HCT116 (cell line): ENCODE data around the gene SBNO2. TPM values are rescaled to one million over a fixed set of nuclear protein-coding genes. Genes with fewer than 3 reads are reported as not detected.
A peak's percentile ranks its signal among the peaks of the same experiment; 100 is the strongest.

Source experiments
- ATAC-seq: fragments of 200-7000 bp; cut with Tn5 transposase; 2 replicates; pipeline ENCODE4 v1.9.1; 2020; ENCODE audit warnings: mild to moderate bottlenecking, moderate library complexity
- BruUV-seq: library from RNA; stranded (reverse); fragments of 400-500 nt; replicated peaks from 2 replicates; lab custom pipeline; 2021; lab: Mats Ljungman, UMichigan
- CTCF ChIA-PET: fragments of 300-600 bp; sonication (Branson Sonifier 250); formaldehyde crosslinking; loops from one replicate; lab custom pipeline; 2021; ENCODE audit warnings: antibody characterized with exemption; lab: Charles Lee
- POLR2A ChIA-PET: fragments of 300-600, 350-600 bp; sonication (Branson Sonifier 250); formaldehyde crosslinking; loops from one replicate; lab custom pipeline; 2021; ENCODE audit warnings: antibody characterized with exemption; lab: Charles Lee
- RAD21 ChIA-PET, 2 experiments: fragments of 300-600 bp; sonication (Branson Sonifier 250); formaldehyde crosslinking; loops; one replicate each; lab custom pipeline; 2023; ENCODE audit warnings: low total read pairs in 2 of 2; ENCODE audit not compliant: uncharacterized antibody in 2 of 2, unreplicated experiment in 2 of 2, low non-redundant PET in 1 of 2; lab: Charles Lee
- DNase-seq: peaks from one replicate; pipeline ENCODE4 v3.0.0-alpha.2; 2010; ENCODE audit warnings: low read depth, low spot score
- H2AFZ ChIP-seq: fragments of 200-600 bp; shearing (Covaris generic), sonication (generic); 2 replicates; pipeline ENCODE4 v1.6.1; 2017; ENCODE audit warnings: low read depth, mixed run types, mixed read lengths, antibody characterized with exemption, low read length; ENCODE audit not compliant: poor library complexity, severe bottlenecking
- H3K27ac ChIP-seq: 2 replicates; pipeline ENCODE4 v1.5.1; 2012; ENCODE audit warnings: low read depth, low read length
- H3K27me3 ChIP-seq: fragments of 200-600 bp; sonication (generic); 2 replicates; pipeline ENCODE4 v1.6.1; 2016; ENCODE audit warnings: mixed run types, low read length, mixed read lengths; ENCODE audit not compliant: insufficient read depth
- H3K36me3 ChIP-seq, 2 experiments: fragments of 200-500 bp in 1 of 2; fragments of 200-600 bp in 1 of 2; sonication (Bioruptor generic) in 1 of 2; sonication (generic) in 1 of 2; 2 replicates each; pipeline versions ENCODE4 v1.5.1 to v1.6.1; 2014 to 2016; ENCODE audit warnings: low read length in 2 of 2, inconsistent platforms in 1 of 2, mixed read lengths in 1 of 2, mixed run types in 1 of 2; ENCODE audit not compliant: insufficient read depth in 2 of 2, control insufficient read depth in 1 of 2
- H3K4me1 ChIP-seq, 2 experiments: fragments of 200-600 bp in 1 of 2; sonication (generic) in 1 of 2; 2 replicates each; pipeline versions ENCODE4 v1.5.1 to v1.6.1; 2012 to 2017; ENCODE audit warnings: low read length in 2 of 2, inconsistent platforms in 1 of 2, mild to moderate bottlenecking in 1 of 2, mixed read lengths in 1 of 2, mixed run types in 1 of 2, moderate library complexity in 1 of 2; ENCODE audit not compliant: insufficient read depth in 2 of 2, control insufficient read depth in 1 of 2
- H3K4me2 ChIP-seq: fragments of 200-600 bp; sonication (generic); 2 replicates; pipeline ENCODE4 v1.6.1; 2017; ENCODE audit warnings: mixed run types, low read length, mixed read lengths
- H3K4me3 ChIP-seq, 2 experiments: fragments of 200-600 bp in 1 of 2; sonication (generic) in 1 of 2; replicated peaks in 1 of 2; 2 replicates each; pipeline ENCODE4 v1.5.1; 2011 to 2016; ENCODE audit warnings: low read length in 2 of 2, control low read depth in 1 of 2, low read depth in 1 of 2, mild to moderate bottlenecking in 1 of 2, mixed read lengths in 1 of 2, mixed run types in 1 of 2
- H3K79me2 ChIP-seq: fragments of 200-600 bp; sonication (generic); 2 replicates; pipeline ENCODE4 v1.6.1; 2017; ENCODE audit warnings: mild to moderate bottlenecking, mixed run types, low read length, moderate library complexity, mixed read lengths; ENCODE audit not compliant: insufficient read depth
- H3K9ac ChIP-seq: fragments of 200-600 bp; sonication (generic); 2 replicates; pipeline ENCODE4 v1.6.1; 2016; ENCODE audit warnings: low read length, mixed read lengths
- H3K9me2 ChIP-seq: fragments of 200-600 bp; sonication (generic), shearing (Covaris generic); 2 replicates; pipeline ENCODE4 v1.6.1; 2017; ENCODE audit warnings: mixed run types, mild to moderate bottlenecking, moderate library complexity; ENCODE audit not compliant: insufficient read depth
- H3K9me3 ChIP-seq, 2 experiments: fragments of 200-500 bp in 1 of 2; fragments of 200-600 bp in 1 of 2; sonication (Bioruptor generic) in 1 of 2; sonication (generic) in 1 of 2; 2 replicates each; pipeline ENCODE4 v1.6.1; 2014 to 2017; ENCODE audit warnings: low read length in 2 of 2, mixed read lengths in 2 of 2, inconsistent platforms in 1 of 2, low read depth in 1 of 2, mild to moderate bottlenecking in 1 of 2, mixed run types in 1 of 2, moderate library complexity in 1 of 2; ENCODE audit not compliant: control insufficient read depth in 1 of 2, insufficient read depth in 1 of 2
- H4K20me1 ChIP-seq: fragments of 200-600 bp; sonication (generic), shearing (Covaris generic); 2 replicates; pipeline ENCODE4 v1.6.1; 2017; ENCODE audit warnings: mixed run types, mild to moderate bottlenecking, moderate library complexity; ENCODE audit not compliant: insufficient read depth
- CBX3 ChIP-seq: IDR thresholded peaks from 2 replicates; pipeline ENCODE4 v1.6.1; 2012; ENCODE audit warnings: low read depth
- CTCF ChIP-seq, 3 experiments: fragments of 200-600 bp in 1 of 3; sonication (generic) in 1 of 3; IDR thresholded peaks in 2 of 3; conservative IDR thresholded peaks in 1 of 3; 2 replicates each; pipeline ENCODE4 v1.5.1; 2012 to 2017; ENCODE audit warnings: low read depth in 2 of 3, low read length in 2 of 3, antibody characterized with exemption in 1 of 3, borderline replicate concordance in 1 of 3, control low read depth in 1 of 3, mild to moderate bottlenecking in 1 of 3, mixed read lengths in 1 of 3, mixed run types in 1 of 3, moderate library complexity in 1 of 3; ENCODE audit not compliant: insufficient read depth in 1 of 3
- EGR1 ChIP-seq: IDR thresholded peaks from 2 replicates; pipeline ENCODE4 v1.6.1; 2012; ENCODE audit warnings: low read depth
- EZH2phosphoT487 ChIP-seq: fragments of 200-600 bp; IDR thresholded peaks from 2 replicates; pipeline ENCODE4 v1.6.1; 2018; ENCODE audit warnings: antibody characterized with exemption, borderline replicate concordance
- JUND ChIP-seq: IDR thresholded peaks from 2 replicates; pipeline ENCODE4 v1.6.1; 2012
- POLR2A ChIP-seq: IDR thresholded peaks from 2 replicates; pipeline ENCODE4 v1.7.0; 2011; ENCODE audit warnings: borderline replicate concordance; ENCODE audit not compliant: insufficient read depth, insufficient read length; ENCODE audit errors: extremely low read depth
- POLR2AphosphoS5 ChIP-seq: IDR thresholded peaks from 2 replicates; pipeline ENCODE4 v1.6.1; 2011; ENCODE audit warnings: mild to moderate bottlenecking, low read depth, low read length, moderate library complexity
- RAD21 ChIP-seq: IDR thresholded peaks from 2 replicates; pipeline ENCODE4 v1.6.1; 2012; ENCODE audit warnings: low read depth, mild to moderate bottlenecking
- SP1 ChIP-seq: IDR thresholded peaks from 2 replicates; pipeline ENCODE4 v1.6.1; 2012; ENCODE audit warnings: low read depth
- ZFX ChIP-seq: fragments of 450-650 bp; IDR thresholded peaks from 2 replicates; pipeline ENCODE4 v1.6.1; 2017
- intact Hi-C: fragments of 100-400 bp; cut with micrococcal nuclease; formaldehyde crosslinking; loops from 2 replicates; pipeline ENCODE4 v1.10.0; 2022
- total RNA-seq: library from RNA; stranded (reverse); gene quantifications from one replicate; pipeline ENCODE4 v1.2.1, GENCODE V29; 2021; ENCODE audit not compliant: unreplicated experiment

Gene SBNO2
- total RNA-seq, 1 experiment from 2014 or later = 66.4 TPM

DNA sequence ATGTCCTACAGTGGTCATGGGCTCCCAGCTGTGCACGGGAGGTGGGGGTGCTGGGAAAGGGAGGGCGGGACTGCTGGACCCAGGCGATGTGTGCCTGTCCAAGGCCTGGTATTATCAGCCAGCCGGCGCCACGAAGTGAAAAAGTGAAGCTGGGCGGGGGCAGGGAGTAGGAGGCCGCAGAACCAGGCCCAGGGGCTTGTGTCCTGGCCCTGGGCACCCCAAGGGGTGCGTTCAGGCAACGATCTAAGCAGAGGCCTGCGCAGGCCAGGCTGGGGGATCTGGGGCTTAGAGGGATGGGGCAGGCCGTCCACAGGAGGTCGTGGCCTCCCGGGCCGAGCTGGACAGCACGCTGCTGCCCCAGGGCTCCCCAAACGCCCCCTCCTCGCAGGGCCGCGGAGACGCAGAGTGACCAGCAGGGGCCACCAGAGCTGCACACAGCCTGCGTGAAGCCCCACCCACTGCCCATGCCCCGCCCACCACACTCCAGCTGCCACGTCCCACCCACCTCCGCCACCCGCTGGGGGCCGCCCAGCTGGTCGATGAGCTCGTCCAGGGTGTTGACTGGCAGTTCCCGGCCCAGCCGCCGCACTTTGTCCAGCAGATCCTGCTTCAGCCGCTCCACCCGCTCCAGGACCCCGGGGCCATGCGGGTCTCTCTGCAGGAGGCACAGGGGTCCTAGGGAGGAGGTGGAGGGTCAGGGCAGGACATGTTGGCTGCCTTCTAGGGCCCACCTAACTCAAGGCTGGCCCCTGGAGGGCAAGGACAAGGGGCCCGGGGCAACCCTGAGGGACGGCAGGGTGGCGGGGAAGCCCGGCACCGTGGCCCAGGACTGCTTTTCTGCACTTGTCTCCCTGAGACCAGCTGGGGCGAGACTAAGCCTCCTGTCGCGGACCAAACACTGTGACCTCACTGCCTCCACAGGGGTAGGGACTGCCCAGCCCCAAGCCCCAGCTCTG lies 60.8 kb downstream of the SBNO2 start:
- ChIA-PET RAD21 (interaction anchor here (0.6 to 1.1 kb wide), 10 partner anchors 10 to 125 kb away, joined by 3 to 10 read pairs (median 4); no protein-coding TSS in a partner anchor), CTCF (interaction anchor here (0.6 to 2.3 kb wide), 26 partner anchors 9 to 131 kb away, joined by 3 to 36 read pairs (median 5); partner anchors contain the start of genes ATP5F1D and GPX4)
- Histone ChIP-seq H3K9me2 (no peaks in the 10 kb centered on the region), H3K27me3 (no peaks in the 10 kb centered on the region), H3K4me1 (peaks cover 16 to 25% of the 10 kb centered on the region in 2 experiments), H3K79me2 (no peaks in the 10 kb centered on the region), H2AFZ (no peak overlapping the region), H3K36me3 (peaks cover 0 to 10% of the 10 kb centered on the region in 2 experiments; a peak in 2 of 4 replicates)
- no TSS peak for BruUV-seq
- TF ChIP-seq POLR2A (no peak), JUND (no peak), CBX3 (no peak), EZH2phosphoT487 (no peak), CTCF (IDR thresholded peaks at IDR 0.05 in 2 of 3, conservative IDR thresholded peaks at IDR 0.05 in 1 of 3; ENCODE audit: borderline replicate concordance in 1 of 3, insufficient read depth in 1 of 3, low read depth in 2 of 3, low read length in 2 of 3) (peak; percentile 70 to 86 (median 76)), POLR2AphosphoS5 (peak; percentile 67), EGR1 (peak; percentile 74; the same call in 1 of the 2 replicates), RAD21 (peak; percentile 92), SP1 (peak; percentile 49), ZFX (peak; percentile 7; the same call in 1 of the 2 replicates)
- TF ChIP-seq, all 23 proteins: peak for 6
- Histone ChIP-seq H4K20me1 (no peaks in the 10 kb centered on the region), H3K9me3 (no peaks in the 10 kb centered on the region), H3K27ac (peak overlapping the region; percentile 59; the same call in 1 of the 2 replicates), H3K4me2 (peak overlapping the region; percentile 66), H3K9ac (peak overlapping the region; percentile 39), H3K4me3 (no peak overlapping the region)
- POLR2A ChIA-PET = interaction anchor here (0.7 to 1.6 kb wide), 7 partner anchors 10 to 156 kb away, joined by 3 to 10 read pairs (median 4); partner anchors contain the start of genes CIRBP and GPX4
- DNase-seq (peak; percentile 80), ATAC-seq (peak; percentile 77)
- intact Hi-C loops = loop anchor here (5.0 kb wide), 1 partner anchor 79 kb away; no protein-coding TSS in a partner anchor
